DND-41 (cell line): ENCODE measurements around the gene SCAMP1.

Experiments used
- CTCF ChIP-seq: IDR thresholded peaks from 2 replicates; pipeline ENCODE4 v1.5.1; 2012; ENCODE audit warnings: borderline replicate concordance, low read length, moderate library complexity, mild to moderate bottlenecking; ENCODE audit not compliant: poor library complexity, severe bottlenecking; ENCODE audit errors: extremely low read depth
- EZH2 ChIP-seq: IDR thresholded peaks from 3 replicates; pipeline ENCODE4 v1.6.1; 2012; ENCODE audit warnings: borderline replicate concordance, low read depth, mild to moderate bottlenecking, moderate library complexity, low read length, inconsistent platforms; ENCODE audit not compliant: severe bottlenecking

GRCh38 chr5:78497573-78498533, 137.4 kb downstream of the SCAMP1 start:
- TF ChIP-seq CTCF (no peak), EZH2 (no peak)
